DMS53 treated with DMSO at 0.1 percent for 48 hours (cell line): Measurements from ENCODE around the gene KRT40.
"Not testable (repeated sequence)": the region's sequence is repeated elsewhere in the genome, so short reads cannot be mapped to it uniquely, and the experiment has no call there.

Source experiments
- DNase-seq: peaks from one replicate; lab custom pipeline; 2025; ENCODE audit not compliant: unreplicated experiment; lab: John Stamatoyannopoulos, UW

The KRT40 gene

DNA sequence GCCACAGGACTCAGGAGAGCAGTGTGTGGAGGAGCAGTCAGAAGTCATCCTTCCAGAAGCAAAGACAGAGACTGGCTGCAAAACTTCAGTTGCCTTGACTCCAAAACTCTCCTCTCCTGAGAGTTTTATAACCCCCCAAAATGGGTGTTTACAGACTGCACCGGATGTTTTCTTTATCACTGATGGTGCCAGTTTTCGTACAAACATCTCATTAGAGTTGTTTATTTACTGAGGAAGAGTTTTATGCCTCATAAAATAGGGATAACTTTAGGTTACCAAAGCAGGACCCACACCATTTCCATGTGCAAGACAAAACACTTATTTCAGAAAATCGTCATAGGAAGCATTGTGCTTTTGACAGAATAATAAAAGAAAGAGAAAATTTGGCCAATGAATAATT is at the start of gene KRT40:
Gene KRT40, minus strand, starts transcription at position 101 of the 400 bp plus-strand sequence. Its CDS starts 53 bp downstream, at position 48.
- no peak for DNase-seq

DNA sequence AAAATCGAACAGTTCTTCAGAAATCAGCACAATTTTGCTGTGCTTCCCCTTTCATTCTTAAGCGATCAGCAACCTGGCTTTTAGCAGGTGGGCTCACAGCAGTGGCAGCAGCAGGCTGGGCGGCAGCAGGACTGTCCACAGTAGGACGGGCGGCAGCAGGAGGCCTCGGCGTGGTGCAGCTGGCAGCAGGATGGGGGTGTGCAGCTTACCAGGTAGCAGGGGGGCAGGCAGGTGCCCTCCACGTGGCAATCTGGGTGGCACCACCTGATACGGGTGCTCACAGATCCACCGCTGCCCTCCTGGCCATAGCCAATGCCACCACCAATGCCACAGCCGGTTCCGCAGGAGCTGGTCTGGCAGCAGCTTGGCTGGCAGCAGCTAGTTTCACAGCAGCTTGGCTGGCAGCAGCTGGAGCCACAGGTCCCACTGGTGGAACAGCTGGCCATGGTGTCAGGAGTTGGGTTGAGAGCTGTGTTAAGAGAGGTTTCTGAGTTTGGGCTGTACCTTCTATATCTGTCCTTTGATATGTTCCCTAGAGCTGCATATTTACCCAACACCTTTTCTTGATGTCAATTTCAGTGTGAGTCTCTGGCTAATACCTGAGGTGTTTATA is 45.6 kb upstream of the KRT40 start, which contains the start of gene KRTAP1-4:
Gene KRTAP1-4, minus strand, starts transcription at position 563 of the 613 bp plus-strand sequence. Its CDS starts 117 bp downstream, at position 446.
- no peak for DNase-seq

DNA sequence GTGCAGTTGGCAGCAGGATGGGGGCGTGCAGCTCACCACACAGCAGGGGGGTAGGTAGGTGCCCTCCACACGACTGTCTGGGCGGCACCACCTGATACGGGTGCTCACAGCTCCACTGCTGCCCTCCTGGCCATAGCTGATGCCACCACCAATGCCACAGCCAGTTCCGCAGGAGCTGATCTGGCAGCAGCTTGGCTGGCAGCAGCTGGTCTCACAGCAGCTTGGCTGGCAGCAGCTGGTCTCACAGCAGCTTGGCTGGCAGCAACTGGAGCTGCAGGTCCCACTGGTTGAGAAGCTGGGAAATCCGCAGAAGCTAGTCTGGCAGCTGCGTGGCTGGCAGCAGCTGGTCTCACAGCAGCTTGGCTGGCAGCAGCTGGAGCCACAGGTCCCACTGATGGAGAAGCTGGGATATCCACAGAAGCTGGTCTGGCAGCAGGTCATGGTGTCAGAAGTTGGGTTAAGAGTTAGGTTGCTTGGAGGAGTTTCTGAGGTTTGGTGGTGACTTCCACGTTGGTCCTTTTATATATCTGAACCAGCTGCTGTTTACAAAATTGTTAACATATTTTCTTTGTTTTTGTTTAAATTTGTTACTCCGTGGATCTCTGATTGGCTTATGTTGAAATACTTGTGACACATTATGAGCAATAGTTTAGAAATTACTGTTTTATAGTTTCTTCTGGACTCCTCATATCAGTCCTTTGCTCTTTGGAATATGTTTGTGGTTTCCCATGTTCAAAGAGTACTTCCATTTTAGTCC is 42.8 kb upstream of the KRT40 start, which contains the start of gene KRTAP1-5:
Gene KRTAP1-5, minus strand, starts transcription at position 494 of the 757 bp plus-strand sequence. Its CDS starts 53 bp downstream, at position 441.
- no peak for DNase-seq

DNA sequence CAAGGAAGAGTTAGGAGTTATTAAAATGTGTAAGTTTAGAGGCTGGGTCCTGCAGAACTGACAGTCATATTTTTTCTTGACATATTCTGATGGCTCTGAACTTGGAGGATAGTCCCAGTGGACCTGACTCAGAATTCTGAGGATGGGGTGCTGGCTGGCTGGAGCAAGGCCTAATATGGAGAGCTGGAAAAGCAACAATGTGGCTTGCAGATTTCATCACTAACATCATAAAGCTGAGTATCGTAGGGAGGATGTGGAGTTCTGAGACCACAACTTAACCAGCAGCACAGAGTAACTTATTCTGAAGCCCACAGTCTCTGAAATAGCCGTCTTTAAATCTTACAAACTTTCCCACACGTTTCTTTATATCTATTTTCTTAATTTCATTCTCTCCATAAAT is 40.6 kb upstream of the KRT40 start:
- DNase-seq: no peak

DNA sequence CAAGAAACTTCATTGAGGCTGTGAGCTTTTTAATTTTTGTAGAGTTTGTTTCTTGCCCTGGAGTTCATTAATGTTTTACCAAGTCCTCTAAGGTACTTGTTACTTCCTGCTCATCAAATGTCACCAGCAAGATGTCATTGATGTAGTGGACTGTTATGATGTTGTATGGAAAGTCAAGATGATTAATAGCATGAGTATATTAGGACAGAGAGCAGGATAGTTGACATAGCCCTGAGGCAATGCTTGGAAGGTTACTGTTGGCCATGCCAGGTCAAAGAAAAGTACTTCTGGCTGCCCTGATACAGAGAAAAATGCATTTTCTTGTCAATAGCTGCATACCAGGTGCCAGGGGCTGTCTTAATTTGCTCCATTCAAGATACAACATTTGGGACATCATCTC is 36.2 kb upstream of the KRT40 start:
- DNase-seq: peak; percentile 67

DNA sequence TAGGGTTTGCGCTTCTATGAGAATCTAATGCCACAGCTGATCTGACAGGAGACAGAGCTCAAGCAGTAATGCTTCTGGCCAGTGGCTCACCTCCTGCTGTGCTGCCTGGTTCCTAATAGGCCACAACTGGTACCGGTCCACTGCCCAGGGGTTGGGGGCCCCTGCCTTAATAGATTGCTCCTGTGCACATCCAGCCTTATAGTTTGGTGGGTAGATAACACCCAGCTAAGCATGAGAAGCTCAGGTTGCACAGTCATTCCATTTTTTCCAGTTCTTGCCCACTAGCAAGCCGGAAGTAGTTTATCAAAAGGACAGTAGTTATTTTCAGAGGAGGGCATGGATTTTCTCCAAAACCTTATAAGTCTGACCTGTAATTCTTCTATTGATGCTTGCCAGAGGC is 35.3 kb upstream of the KRT40 start:
- DNase-seq: no peak

DNA sequence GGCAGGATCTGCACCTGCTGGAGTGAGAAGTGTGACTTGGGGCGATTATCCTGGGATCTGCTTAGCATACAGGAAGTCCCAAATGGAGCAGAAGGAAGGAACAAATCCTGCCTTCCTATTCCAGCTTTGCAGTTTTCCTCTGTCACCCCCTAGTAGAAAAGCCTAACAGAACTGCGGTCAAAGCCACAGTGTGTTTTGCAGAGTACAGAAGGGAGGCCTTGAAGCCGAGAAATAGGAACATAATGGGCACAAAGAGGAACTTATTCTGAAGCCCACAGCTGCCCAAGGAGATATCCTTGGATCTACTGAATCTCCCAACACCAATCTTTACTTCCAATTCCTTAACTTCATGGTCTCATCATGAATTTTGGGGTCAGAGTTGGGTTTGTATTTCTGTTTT is 34.4 kb upstream of the KRT40 start:
- no peak for DNase-seq

DNA sequence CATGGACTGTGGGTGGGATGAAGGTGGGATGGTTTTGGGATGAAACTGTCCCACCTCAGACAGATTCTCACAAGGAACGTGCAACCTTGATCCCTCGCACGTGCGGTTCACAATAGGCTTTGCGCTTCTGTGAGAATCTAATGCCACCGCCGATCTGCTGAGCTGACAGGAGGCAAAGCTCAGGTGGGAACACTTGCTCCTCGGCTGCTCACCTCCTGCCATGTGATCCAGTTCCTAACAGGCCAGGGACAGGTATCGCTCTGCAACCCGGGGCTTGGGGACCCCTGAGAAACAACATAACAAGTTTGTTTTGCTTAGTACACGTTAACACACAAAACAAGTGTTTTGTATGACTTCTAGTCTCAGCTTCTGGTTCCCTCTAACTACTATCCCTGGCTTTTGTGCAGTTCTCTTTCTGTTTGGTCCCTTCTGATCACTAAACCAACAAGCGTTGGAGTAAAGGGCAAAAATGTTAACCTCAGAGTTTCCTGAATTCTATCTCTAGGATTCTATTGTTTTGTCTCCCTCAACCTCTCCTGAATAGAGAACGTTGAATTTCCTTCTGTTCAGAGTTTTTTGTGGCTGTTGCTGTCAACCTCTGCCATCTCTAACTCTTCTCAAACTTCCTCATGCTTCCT is 32.6 kb upstream of the KRT40 start:
- DNase-seq: no peak

DNA sequence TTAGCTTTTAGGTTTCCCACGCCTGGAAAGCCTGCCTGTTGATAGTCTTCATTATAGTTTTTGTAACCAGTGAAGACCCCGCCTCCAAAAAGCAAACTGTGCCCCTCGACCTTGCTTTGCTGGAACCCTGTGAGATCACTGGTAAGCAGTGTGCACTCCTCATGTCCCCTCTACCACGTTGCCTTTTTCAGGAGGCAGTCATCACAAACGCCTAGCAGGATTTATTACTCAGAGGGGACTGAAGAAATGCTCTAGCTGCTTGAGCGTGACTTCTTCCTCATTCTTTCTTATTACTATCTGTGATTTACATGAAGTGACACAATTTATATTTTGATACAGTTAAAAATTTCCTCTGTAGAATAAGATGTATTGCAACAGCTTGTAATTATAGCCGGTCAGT is 31.3 kb upstream of the KRT40 start:
- no peak for DNase-seq

DNA sequence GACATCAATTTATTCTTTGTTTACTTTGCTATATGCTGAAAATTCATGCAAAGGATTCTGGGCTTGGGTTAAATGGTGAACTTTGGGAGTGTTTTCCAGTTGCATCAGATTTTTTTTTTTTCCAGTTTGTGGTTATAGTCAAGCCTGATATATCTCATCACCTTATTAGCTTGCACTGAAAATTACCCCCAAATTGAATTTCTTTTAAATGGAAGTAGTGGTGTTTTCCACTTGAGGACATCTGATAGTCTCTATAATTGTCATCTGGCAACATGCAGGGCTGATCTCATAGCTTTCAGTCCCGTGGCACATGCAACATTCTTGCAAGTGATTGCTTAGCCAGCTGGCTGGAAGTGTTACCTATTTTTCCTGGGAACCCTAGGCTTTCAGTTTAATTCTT is 29.5 kb upstream of the KRT40 start:
- DNase-seq: no peak

DNA sequence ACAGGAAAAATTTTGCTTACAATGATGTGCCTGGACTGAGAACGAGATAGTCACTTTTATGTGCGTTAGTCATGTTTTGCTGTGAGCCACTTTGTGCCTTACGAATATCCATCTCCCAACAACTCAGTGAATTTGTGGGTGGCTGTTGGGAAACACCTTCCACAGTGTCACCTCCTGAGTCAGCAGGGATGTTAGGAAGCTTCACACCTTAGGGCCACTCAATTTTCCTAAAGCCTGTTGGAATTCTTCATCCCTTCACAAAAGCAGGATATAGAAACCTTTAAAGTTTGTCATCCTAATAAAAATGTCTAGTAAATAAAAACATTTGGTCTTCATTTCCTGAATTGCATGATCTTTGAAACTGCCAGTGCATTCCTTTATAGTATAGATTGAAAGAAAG is 29.1 kb upstream of the KRT40 start:
- no peak for DNase-seq

DNA sequence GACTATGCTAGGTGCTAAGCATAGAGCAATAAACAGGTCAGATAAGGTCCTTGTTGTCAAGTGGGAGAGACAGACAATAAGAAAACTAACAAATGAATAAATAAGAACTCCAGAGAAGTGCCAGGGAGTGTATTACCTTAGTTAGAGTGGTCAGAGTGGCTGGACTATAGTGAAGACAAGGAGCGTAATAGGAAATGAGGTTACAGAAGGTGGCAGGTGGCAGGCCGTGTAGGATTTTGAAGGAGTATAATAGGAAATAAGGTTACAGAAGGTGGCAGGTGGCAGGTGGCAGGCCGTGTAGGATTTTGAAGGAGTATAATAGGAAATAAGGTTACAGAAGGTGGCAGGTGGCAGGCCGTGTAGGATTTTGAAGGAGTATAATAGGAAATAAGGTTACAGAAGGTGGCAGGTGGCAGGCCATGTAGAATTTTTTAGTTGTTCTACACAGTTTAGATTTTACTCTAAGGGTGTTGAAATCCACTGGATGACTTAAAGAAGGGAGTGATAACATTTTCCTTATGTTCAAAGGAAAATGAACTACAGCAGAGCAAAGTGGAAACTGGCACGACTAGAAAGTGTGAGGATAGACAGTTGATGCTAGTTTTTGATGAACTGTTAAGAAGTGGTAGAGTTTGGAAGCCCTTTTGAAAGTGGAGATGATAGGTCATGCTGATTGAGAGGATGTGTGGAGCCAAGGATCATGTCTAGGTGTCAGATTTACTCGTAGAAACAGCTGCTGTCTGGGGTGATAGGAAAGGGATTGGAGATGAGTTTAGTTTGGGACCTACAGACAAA is 28.4 kb upstream of the KRT40 start:
- DNase-seq: peak; percentile 19

DNA sequence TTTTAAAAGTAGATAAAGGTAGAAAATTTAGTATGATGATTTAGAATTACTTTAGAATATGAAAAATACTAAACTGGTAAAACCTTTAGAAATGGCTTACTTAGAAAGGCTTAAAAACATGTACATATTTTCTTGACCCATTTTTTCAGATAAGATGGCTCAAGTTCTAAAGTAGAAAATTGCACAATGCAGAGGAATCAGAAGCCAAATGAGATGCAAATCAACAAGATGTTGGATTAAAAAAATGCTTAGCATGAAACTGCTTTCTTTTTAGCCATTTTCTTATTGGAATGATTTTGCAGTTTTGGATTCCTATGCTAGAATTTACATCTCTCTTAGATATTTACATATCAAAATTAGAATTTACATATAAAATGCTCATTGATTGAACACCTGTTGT is 26.3 kb upstream of the KRT40 start:
- no peak for DNase-seq

DNA sequence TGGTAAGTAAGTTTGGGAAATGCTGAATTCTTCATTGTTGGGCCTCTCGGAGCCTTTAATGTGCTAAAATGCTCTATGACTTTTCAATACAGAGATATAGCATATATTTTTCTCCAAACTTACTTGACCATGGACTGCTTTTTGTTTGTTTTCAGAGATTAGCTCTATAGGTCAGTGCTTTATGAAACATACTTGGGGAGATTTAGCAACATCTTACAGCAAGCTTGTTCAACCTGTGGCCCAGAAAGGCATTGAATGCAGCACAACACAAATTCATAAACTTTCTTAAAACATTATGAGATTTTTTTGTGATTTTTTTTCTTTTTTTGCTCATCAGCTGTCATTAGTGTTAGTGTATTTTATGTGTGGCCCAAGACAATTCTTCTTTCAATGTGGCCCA is 25.8 kb upstream of the KRT40 start:
- DNase-seq: no peak

DNA sequence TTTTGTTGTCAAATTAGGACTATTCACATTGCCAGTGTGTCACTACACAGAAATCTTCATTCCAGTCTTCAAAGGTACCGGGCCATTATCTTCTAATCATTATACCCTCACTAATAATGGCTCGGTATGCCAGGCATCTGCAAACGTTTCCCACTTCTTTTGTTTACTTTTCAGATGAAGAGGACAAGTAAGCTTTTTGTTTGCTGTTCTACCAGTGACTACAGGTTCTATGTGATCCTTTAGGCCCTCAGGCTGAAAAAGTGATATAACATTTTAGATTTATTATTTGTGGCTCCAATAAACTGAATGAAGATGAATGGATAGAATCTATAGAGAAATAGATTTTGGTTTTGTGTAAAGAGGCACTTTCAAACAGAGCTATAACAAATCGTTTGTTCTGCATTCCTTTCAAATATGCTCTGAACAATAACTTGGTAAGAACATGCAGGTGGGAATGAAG is 25.2 kb upstream of the KRT40 start:
- DNase-seq: peak; percentile 54

DNA sequence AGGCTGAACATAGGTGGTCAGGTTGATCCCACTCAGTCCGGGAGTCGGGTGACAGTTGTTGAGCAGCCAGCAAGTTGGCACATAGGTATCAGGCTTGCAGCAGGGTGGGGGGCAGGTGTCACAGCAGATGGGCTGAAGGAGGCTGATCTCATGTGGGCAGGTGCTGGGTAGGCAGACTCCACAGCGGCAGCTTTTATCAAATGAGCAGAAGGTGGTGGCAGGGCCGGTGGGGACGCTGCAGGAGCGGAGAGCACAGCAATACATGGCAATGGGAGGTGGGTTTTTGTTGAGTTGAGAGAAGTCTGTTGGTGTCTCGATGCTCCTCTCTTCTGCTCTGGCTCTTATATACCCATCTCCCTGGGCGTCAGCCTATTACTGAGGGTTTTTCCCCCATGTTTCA is 24.7 kb upstream of the KRT40 start, which contains the start of gene KRTAP3-1:
Gene KRTAP3-1, minus strand, starts transcription at position 318 of the 400 bp plus-strand sequence. Its CDS starts 54 bp downstream, at position 264.
- peak; percentile 60 for DNase-seq

DNA sequence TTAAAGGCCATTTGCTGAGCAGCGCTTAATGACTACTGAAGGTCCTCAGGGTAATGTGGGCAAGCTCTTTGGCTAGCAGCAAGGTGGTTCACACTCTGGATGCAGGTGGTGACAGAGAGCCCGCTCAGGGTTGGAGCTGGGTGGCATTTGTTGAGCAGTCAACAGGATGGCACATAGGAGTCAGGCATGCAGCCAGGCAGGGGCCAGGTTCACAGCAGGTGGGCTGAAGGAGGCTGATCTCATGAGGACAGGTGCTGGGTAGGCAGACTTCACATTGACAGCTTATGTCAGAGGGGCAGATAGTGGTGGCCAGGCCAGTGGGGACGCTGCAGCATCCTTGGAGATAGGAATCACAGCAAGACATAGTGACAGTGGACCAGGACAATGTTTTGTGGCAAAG is 20.3 kb upstream of the KRT40 start:
- DNase-seq: no peak

DNA sequence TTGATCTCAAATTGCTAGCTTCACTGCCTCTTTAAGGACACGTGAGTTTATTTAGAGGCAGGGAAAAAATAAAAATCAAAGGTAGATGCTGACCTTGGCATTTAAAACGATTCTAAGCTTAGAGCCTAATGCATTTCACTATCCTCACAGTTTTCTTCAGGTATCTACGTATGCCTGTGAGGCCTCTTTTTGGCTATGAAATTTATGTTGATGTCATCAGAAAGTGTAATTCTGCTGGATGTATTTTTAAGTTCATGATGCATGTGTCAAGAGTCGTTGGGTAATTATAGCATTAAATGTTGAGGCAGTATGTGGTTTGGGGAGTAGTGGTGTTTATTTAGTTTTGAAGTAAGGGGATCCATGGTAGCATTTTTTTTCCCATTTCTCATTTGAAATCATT is 19.8 kb upstream of the KRT40 start:
- no peak for DNase-seq

DNA sequence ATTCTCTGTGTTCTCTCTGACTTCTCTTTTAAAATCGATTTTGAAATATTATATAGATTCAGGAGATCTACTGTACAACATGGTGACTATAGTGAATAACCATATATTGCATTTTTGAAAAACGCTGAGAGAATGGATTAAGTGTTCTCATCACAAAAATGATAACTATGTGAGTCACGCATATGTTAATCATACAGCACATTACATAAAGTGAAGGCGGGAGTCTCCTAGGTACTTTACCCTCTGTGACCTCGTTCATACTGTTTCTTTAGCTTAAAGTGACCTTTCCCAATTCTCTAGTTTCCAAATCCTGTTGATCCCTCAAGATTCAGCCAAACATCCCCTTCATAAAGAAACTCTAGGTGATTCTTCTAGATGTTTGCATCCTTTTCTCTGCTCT is 18.7 kb upstream of the KRT40 start:
- no peak for DNase-seq

DNA sequence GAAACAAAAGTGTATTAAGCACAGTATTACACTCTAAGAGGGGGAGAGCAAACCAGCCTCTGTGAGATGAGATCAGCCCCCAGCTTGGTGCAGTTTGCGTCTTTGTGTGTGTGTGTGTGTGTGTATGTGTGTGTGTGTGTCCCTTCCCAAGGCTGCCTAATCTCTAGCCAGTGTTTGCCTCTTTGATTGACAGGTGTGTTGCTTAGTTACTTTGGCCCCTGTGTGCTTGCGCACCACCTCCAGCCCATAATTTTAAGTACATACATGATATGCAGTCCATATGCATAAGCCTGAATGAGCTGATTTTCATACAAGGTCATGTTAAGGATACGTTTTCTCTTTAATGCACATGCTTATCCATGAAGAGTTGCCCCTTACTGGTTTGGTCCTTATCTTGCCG is 17.7 kb upstream of the KRT40 start:
- DNase-seq: no peak

DNA sequence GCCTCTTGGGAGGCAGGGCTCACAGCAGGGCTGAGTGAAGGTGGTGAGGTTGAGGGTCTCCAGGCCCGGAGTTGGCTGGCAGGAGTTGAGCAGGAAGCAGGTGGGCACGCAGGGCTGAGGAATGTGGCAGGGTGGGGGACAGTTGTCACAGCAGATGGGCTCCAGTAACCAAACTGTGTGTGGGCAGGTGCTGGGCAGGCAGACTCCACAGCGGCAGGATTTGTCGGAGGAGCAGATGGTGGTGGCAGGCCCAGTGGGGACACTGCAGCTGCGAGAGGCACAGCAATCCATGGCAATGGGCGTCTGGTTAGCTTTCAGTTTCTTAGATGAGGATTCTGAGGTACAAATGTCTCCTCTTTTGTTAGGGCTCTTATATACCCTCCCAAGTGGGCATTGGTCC is 15.4 kb upstream of the KRT40 start, which contains the start of gene KRTAP3-2:
Gene KRTAP3-2, minus strand, starts transcription at position 344 of the 400 bp plus-strand sequence. Its CDS starts 53 bp downstream, at position 291.
- not testable (repeated sequence) for DNase-seq
